Testis (tissue), 2 donors: ENCODE results near the gene TENT5A.

ENCODE experiments used
- CTCF ChIP-seq, 3 experiments: fragments of 450-650 bp in 2 of 3; fragments of 200-600 bp in 1 of 3; sonication (generic) in 1 of 3; IDR thresholded peaks; one replicate each; pipeline ENCODE4 v1.5.1; 2016 to 2019; ENCODE audit warnings: antibody characterized with exemption in 3 of 3, mild to moderate bottlenecking in 2 of 3, moderate library complexity in 1 of 3
- POLR2A ChIP-seq: fragments of 450-650 bp; IDR thresholded peaks from one replicate; pipeline ENCODE4 v1.6.1; 2017; ENCODE audit warnings: antibody characterized with exemption, mild to moderate bottlenecking, moderate library complexity

- TF ChIP-seq CTCF (IDR thresholded peaks at IDR 0.05) (no peak), POLR2A (no peak)
Observed at GRCh38 chr6:81749707-81750106, 2.8 kb downstream of the TENT5A start.
